Choroid plexus epithelial cell (primary cell): ENCODE results near the gene MAP3K1.
A peak's percentile ranks its signal among the peaks of the same experiment; 100 is the strongest.

Experiments used
- DNase-seq: peaks from one replicate; pipeline ENCODE4 v3.0.0-alpha.2; 2010; ENCODE audit warnings: low read depth
- H3K4me3 ChIP-seq: 2 replicates; pipeline ENCODE4 v1.5.1; 2011; ENCODE audit warnings: low read depth, mild to moderate bottlenecking, control low read depth, low read length, moderate library complexity
- TF ChIP-seq, protein P1 (sequence below): conservative IDR thresholded peaks from 2 replicates; pipeline ENCODE4 v1.5.1; 2011; ENCODE audit warnings: low read depth, mild to moderate bottlenecking, control low read depth, inconsistent platforms, low read length, moderate library complexity

MAP3K1 gene

GRCh38 chr5:56900858-56901578 is 85.7 kb downstream of the MAP3K1 start:
- DNase-seq, result peak; percentile 55
- no peak overlapping the region for H3K4me3 ChIP-seq
- TF ChIP-seq, protein P1, sequence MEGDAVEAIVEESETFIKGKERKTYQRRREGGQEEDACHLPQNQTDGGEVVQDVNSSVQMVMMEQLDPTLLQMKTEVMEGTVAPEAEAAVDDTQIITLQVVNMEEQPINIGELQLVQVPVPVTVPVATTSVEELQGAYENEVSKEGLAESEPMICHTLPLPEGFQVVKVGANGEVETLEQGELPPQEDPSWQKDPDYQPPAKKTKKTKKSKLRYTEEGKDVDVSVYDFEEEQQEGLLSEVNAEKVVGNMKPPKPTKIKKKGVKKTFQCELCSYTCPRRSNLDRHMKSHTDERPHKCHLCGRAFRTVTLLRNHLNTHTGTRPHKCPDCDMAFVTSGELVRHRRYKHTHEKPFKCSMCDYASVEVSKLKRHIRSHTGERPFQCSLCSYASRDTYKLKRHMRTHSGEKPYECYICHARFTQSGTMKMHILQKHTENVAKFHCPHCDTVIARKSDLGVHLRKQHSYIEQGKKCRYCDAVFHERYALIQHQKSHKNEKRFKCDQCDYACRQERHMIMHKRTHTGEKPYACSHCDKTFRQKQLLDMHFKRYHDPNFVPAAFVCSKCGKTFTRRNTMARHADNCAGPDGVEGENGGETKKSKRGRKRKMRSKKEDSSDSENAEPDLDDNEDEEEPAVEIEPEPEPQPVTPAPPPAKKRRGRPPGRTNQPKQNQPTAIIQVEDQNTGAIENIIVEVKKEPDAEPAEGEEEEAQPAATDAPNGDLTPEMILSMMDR, result peak; percentile 76

DNA sequence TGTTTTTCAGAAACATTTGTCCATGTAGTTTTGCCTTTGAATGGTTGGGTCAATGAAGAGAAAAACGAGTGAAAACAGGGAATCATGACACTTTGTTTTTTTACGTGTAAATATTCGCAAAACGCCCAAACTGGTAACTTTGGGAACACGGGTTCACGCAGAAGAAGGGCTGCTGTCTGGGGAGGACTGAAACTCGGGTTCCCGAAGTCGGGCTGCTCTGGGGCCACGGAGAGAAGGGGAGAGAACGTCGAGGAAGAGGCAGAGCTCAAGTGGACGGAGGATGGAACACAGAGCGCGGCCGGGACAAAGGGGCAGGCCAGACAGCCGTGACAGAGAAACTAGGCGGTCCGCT is 93.6 kb downstream of the MAP3K1 start:
- TF ChIP-seq, protein P1, result no peak
- DNase-seq, result no peak
- peak overlapping the region; percentile 79 for H3K4me3 ChIP-seq

DNA sequence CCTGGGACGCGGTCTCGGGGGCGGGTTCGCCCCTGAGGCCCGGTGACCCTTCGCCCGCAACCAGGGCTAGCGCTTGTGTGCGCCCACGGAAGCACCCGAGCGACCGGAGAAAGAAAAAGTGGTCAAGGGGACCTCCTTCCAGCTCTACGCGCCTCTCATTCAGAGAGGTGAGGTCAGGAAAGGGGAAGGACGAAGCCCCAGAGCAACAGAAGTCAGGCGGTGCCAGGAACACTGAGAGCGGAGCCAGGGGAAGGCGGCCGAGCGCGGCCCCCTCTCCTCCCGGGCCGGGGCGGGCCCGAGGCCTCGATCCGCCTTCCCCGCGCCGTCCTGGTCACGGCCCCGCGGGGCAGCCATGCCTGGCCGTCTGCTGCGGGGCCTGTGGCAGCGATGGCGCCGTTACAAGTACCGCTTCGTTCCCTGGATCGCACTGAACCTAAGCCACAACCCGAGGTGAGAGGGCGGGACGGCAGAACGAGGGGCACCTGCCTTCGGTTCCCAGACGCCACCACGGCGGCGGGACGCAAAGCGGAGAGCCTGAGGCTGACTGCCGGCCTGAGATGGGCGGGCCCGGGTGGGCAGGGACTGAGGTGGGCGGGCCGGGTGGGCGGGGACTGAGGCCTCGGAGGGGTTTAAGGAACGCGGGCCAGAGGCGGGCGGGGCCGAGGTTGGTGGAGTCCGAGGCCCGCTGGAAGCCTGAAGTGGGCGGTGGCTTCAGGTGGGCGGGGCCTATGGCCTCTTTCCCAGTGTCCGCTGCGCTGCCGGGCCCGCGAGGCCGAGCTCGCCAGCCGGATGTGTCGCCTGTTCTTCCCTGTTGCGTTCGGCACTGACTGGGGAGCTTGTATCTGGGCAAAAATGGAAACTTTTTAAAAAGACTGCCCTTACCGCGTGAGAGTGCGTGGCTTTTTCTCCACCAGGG is 94.2 kb downstream of the MAP3K1 start, which contains the start of gene SETD9:
TSS of gene SETD9 (plus strand) at position 303 of the 916 bp plus-strand sequence. CDS start at position 353, 50 bp downstream.
- TF ChIP-seq, protein P1, result no peak
- peak within 1 kb of the TSS; percentile 79 for H3K4me3 ChIP-seq
- DNase-seq, result peak; percentile 98

DNA sequence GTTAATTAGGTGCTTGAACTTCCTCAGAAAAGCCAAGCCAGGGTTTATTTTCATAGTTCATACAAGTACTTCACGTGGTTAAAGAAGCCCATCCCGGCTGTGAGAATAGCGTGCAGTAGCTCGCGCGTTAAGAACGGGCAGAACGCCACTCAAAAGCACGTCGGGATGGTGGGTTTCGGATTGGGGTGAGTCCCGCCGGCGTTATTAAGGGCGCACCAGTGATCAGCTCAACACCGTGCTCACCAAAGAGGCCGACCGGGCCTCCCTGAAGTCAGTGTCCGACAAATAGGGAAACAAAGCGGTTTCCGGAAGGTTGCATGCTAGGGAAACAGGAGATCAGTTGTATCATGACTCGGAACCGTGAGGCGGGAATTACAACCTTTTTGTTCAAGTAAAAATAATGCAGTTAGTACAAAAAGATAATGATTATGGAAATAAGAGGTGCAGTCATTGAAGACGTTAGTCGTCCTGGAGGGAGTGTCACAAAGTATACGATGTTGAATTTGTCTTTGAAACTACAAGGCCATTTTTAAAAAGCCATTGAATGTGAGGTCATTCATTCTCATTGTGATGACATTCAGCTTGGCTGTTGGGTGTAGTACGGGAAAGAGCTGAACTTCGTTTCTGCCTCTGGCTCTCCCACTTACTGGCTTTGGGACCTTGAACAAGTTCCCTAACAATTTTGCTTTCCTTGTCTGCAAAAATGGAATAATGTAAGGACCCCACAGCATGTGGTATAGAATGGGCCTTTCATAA is 95.0 kb downstream of the MAP3K1 start:
- peak overlapping the region; percentile 75 for H3K4me3 ChIP-seq
- DNase-seq, result no peak
- TF ChIP-seq, protein P1, result no peak

- TF ChIP-seq, protein P1, result no peak
- H3K4me3 ChIP-seq, result no peak overlapping the region
- no peak for DNase-seq
Observed at GRCh38 chr5:56913766-56914165, 98.4 kb downstream of the MAP3K1 start.

DNA sequence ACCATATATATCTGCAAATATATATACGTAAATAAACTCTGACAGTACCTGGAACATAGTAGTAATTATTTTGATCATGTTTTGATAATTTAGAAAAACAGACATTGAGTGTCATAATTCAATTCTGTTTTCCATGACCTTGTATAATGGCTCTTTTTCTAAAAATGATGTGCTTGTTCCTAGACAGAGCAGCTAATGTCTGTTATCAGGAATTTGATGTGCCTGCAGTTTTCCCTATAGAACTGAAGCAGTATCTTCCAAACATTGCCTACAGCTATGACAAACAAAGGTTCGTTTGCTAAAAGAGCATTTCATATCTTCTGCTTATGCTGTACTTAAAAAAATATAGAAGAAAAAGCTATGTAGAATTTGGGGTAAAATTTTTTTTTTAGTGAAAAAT is 99.3 kb downstream of the MAP3K1 start:
- TF ChIP-seq, protein P1, result no peak
- DNase-seq, result no peak
- no peak overlapping the region for H3K4me3 ChIP-seq
